ENCODE data around the gene BMP2.

Gene BMP2

DNA sequence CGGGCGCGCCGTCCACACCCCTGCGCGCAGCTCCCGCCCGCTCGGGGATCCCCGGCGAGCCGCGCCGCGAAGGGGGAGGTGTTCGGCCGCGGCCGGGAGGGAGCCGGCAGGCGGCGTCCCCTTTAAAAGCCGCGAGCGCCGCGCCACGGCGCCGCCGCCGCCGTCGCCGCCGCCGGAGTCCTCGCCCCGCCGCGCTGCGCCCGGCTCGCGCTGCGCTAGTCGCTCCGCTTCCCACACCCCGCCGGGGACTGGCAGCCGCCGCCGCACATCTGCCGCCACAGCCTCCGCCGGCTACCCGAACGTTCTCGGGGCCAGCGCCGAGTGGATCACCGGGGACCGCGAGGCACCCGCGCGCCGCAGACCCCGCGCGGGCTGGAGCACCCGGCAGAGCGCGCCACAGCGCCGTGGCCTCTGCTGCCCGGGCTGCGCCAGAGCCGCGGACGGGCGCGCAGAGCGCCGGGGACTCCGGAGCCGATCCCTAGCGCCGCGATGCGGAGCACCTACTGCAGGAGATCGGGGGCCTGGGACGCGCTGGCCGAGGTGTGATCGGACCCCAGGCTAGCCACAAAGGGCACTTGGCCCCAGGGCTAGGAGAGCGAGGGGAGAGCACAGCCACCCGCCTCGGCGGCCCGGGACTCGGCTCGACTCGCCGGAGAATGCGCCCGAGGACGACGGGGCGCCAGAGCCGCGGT is at the start of gene BMP2:
Gene BMP2 (plus strand): TSS at position 151 of the 692 bp plus-strand sequence. CDS start 2,441 bp downstream, outside the sequence.
- FAIRE-seq (no peak), DNase-seq (ENCODE audit: insufficient read length, low spot score) (no peak)

DNA sequence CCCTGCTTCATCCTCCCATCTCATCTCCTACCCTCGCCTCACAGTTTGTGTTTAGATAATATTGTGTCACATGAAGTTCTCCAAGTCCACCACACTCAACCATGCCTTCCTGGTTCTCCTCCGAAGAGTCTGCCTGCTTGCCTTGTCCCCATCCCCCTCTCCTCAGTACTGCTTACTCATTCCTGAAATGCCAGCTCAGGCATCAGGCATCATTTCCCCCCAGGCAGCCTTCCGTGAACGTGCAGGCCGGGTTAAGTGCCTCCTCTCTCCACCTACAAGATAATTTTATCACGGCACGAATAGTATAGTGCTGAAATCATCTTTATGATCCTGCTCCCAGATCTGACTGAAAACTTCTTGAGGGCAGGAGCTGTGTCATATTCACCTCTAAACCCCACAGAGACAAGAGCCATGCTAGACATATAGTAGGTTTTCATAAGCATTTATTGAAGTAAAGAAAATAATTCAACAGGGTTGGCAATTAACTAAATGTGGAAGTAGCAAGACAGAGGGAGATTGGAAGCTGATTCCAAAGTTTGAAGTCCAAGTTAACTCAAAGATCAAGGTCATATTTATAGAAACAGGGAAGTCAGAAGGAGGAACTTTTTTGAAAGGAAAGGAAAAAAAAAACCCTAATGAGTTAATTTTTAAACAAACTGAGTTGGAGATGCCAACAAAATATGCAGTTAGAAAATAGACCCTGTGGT is 48.7 kb upstream of the BMP2 start:
- DNase-seq (ENCODE audit: insufficient read length, low spot score) (no peak), FAIRE-seq (no peak)

DNA sequence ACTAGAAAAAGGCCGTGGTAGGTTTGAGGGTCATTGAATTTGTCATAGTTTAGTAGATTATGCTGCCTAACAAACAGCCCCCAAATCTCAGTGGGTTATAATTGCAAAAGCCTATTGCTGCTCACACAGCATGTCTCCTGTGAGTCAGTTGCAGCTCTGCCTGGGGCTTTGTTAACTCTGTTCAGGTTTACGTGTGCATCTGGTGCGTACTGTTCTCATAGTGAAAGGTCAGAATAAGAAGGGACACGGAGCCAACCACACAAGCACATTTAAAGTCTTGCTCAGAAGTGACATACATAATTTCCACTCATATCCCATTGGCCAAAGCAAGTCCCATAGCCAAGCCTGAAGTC is 48.1 kb upstream of the BMP2 start:
- no peak for FAIRE-seq

GRCh38 chr20:6726761-6727160 is 40.7 kb upstream of the BMP2 start:
- DNase-seq (ENCODE audit: insufficient read length, low spot score) (no peak), FAIRE-seq (no peak)

More for the DNA sequence above, 48.1 kb upstream of the BMP2 start:
- no peak for DNase-seq (ENCODE audit: insufficient read length, low spot score)

DNA sequence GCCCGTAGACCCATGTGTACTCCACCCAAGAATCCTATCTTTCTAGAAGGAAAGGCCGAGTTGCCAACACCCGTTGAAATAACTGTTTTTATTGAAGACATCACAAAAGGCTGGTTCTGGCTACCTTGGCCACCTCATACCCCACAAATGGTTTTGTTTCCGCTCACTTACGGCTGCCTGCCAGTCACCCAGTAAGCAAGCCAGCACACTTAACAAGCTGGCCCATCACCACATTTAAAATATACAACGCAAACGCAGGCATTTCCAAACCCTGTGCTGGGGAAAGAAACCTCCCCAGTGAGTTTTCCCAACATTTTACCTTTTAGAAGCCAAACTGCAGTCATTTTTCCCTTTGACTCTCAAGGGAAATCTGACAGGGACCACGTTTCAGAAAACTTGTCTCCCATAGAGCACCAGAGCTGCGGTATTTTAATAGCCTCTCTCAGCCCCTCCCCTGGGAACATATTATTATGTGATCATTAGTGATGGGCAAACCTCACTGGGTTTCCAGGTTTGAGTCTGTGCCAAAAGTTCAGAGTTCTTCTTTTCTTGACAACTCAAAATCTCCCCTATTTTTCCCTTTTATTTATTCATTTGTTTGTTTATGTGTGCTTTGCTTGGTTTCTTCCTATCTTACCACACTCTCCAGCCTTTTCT is 36.7 kb upstream of the BMP2 start:
- DNase-seq (ENCODE audit: insufficient read length, low spot score) (no peak), FAIRE-seq (no peak)

DNA sequence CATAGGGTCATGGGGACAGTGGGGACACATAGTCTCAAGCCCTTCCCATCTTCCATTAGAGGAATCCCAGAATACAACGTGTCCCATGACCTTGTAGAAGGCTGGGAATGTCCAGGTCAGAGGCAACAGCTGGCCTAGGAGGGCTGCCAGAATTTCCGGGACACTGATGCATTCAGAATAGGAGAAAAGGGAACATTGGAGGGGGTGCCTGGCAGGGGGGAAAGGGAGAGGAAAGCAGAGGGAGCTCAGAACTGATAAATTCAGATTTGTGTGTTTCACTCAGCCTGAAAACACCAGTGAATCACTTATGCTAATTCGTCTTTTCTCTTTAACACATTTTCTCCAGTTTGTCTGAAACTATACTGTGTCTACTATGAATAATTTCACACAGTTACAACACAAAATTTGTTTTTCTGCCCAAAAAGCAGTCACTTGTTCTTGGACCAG is 35.5 kb upstream of the BMP2 start:
- no peak for DNase-seq (ENCODE audit: insufficient read length, low spot score)
- FAIRE-seq: no peak

DNA sequence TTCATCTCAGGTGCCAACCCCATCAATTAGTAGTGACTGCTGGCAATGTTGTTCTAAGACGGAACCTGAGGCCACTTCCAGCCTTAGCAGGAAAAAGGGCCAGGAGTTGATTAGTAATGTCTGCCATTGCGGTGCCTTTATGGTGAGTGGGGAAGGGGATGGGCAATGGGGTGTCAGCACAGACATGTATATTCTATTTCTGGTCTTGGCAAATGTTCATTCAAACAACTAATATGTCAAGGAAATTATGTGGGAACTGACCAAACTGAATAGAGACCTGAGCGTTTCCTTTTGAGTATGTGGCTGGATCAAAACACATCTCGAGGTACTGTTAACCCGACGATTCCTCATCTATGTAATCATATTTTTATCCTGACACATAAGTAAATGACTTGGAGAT is 34.6 kb upstream of the BMP2 start:
- DNase-seq (ENCODE audit: insufficient read length, low spot score) (no peak), FAIRE-seq (no peak)

GRCh38 chr20:6733965-6734364 is 33.5 kb upstream of the BMP2 start:
- FAIRE-seq (no peak), DNase-seq (ENCODE audit: insufficient read length, low spot score) (no peak)

GRCh38 chr20:6735942-6736845 is 31.3 kb upstream of the BMP2 start:
- DNase-seq (ENCODE audit: insufficient read length, low spot score) (no peak), FAIRE-seq (no peak)

- DNase-seq (ENCODE audit: insufficient read length, low spot score) (no peak), FAIRE-seq (no peak)
Measured at GRCh38 chr20:6739406-6739805, 28.1 kb upstream of the BMP2 start.

GRCh38 chr20:6740096-6740495 is 27.4 kb upstream of the BMP2 start:
- DNase-seq (ENCODE audit: insufficient read length, low spot score): no peak
- no peak for FAIRE-seq

GRCh38 chr20:6744180-6744579 is 23.3 kb upstream of the BMP2 start:
- FAIRE-seq: no peak

GRCh38 chr20:6744805-6745204 is 22.7 kb upstream of the BMP2 start:
- FAIRE-seq: no peak

More at GRCh38 chr20:6744180-6744579, 23.3 kb upstream of the BMP2 start:
- no peak for DNase-seq (ENCODE audit: insufficient read length, low spot score)

DNA sequence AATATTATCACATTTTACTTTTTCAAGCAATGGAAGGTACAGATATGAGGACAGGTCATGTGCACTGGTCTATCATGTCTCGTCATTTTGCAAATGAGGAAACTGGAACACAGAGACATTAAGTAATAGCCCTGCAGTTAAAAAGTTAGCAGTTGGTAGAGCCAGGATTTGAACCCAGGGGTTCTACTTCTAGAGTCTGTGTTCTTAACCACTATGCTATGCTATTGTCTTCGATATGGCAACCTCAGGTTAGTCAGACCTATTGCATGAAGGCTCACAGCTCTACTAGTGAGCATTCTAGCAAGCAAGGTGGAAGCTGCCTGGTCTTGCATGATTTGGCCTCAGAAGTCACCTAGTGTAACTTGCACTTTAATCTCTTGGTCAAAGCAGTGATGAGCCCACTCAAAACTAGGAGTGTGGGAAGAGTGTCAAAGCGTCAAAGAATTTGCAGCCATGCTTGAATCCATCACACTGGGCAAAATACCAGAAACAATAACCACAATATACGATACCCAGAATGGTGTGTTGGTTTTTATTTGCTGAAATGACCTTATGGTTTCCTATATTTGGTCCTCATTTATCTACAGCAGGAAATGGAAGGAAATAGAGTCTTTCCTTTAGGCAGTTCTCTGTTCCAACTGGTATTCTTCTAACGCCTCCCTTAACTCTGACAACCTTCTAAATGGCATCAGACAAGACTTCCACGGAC is 20.4 kb upstream of the BMP2 start:
- DNase-seq (ENCODE audit: insufficient read length, low spot score): no peak
- FAIRE-seq: no peak

More at GRCh38 chr20:6744805-6745204, 22.7 kb upstream of the BMP2 start:
- DNase-seq (ENCODE audit: insufficient read length, low spot score): no peak

- FAIRE-seq: no peak
- DNase-seq (ENCODE audit: insufficient read length, low spot score): no peak
Measured at GRCh38 chr20:6750438-6750837, 17.0 kb upstream of the BMP2 start.

DNA sequence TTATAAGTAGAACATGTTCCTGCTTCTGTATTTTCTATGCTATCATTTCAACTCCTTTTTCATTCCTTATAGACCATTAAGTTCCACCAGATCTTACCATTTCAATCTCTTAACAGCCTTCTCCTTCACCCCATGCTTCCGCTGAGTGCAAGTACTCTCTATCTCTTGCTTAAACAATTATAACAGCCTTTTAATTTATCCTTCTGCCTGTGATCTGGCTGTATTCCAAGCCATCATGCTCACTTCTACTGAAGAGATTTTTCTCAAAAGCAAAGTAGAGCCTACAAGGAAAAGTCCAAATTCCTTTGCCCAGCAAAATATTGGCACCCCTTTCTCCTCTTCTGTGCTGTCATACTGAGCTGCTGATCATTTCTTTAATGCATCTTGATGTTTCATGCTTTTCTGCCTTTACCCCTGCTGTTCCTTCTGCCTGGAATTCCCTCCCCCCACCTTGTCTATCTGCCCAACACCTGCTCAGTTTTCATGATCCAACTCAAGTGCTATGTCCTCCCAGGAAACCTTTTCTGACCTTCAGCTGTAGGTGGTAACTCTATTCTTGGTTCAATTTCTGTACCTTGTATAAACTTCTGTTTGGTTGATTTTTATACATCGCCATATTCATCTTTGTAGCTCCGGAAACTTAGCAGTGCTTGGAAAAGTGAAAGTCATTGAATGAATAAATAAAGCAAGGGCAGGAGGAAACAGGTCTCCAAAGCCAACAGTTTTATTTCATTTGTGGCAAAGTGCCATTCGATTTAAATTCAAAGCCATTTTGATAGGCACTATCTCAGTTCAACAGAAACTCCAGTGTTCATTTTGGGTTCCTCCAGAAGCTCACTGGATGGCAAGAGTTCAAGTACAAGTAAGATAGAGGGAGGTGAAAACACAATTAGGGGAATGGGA is 10.5 kb upstream of the BMP2 start:
- no peak for DNase-seq (ENCODE audit: insufficient read length, low spot score)
- FAIRE-seq: no peak

- FAIRE-seq (no peak), DNase-seq (ENCODE audit: insufficient read length, low spot score) (no peak)
Measured at GRCh38 chr20:6764619-6765018, 2.9 kb upstream of the BMP2 start.

GRCh38 chr20:6765469-6766058 is 1.9 kb upstream of the BMP2 start:
- peak; percentile 12 for DNase-seq (ENCODE audit: insufficient read length, low spot score)
- FAIRE-seq: no peak

DNA sequence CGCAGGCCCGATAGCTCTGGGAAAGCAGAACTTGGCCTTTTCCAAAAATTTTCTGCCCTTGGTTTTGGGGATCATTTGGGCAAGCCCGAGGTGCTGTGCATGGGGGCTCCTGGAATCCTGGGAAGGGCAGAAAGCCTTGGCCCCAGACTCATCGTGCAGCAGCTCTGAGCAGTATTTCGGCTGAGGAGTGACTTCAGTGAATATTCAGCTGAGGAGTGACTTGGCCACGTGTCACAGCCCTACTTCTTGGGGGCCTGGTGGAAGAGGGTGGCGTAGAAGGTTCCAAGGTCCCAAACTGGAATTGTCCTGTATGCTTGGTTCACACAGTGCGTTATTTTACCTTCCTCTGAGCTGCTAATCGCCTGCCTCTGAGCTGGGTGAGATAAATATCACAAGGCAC is 1.1 kb upstream of the BMP2 start:
- DNase-seq (ENCODE audit: insufficient read length, low spot score): no peak
- no peak for FAIRE-seq

All from HTR-8/SVneo (cell line).